PFSK-1 (cell line): ENCODE results near the gene TBPL1.

Source experiments
- POLR2AphosphoS5 ChIP-seq: IDR thresholded peaks from 2 replicates; pipeline ENCODE4 v1.6.1; 2012; ENCODE audit warnings: low read depth, mild to moderate bottlenecking, control low read depth, low read length, moderate library complexity
- SIN3A ChIP-seq: IDR thresholded peaks from 2 replicates; pipeline ENCODE4 v1.6.1; 2012; ENCODE audit warnings: mild to moderate bottlenecking, low read length, moderate library complexity, borderline replicate concordance; ENCODE audit not compliant: insufficient read depth
- TAF1 ChIP-seq: IDR thresholded peaks from 2 replicates; pipeline ENCODE4 v1.6.1; 2012; ENCODE audit warnings: low read length, control low read depth, borderline replicate concordance; ENCODE audit not compliant: insufficient read depth
- TF ChIP-seq, protein P1 (sequence below), 2 experiments: IDR thresholded peaks; 2 replicates each; pipeline versions ENCODE4 v1.6.1 to v1.8.0; 2011 to 2012; ENCODE audit warnings: low read depth in 2 of 2, low read length in 2 of 2, control low read depth in 1 of 2, inconsistent platforms in 1 of 2, mild to moderate bottlenecking in 1 of 2, moderate library complexity in 1 of 2; ENCODE audit not compliant: insufficient read depth in 1 of 2

DNA sequence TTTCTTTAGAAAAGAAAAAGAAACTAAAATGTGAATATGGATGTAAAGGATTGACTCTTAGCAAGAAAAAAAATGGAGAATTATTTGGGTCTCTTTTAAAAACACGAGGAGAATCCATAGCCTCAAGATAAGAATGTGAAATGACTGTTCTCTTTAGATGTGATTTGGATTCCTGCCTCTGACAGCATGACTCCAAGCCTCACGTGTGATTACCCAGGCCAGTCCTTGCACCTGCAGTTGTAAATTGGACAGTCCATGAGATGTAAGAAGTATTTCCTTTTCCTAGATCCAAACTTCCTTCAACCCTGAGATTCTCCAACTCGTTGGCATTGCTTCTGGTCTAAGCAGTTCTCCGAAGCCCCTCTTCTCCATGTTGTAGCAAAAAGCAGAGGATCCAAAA lies 67.5 kb downstream of the TBPL1 start:
- TF ChIP-seq POLR2AphosphoS5 (no peak), TAF1 (no peak), SIN3A (no peak)
- TF ChIP-seq, protein P1, sequence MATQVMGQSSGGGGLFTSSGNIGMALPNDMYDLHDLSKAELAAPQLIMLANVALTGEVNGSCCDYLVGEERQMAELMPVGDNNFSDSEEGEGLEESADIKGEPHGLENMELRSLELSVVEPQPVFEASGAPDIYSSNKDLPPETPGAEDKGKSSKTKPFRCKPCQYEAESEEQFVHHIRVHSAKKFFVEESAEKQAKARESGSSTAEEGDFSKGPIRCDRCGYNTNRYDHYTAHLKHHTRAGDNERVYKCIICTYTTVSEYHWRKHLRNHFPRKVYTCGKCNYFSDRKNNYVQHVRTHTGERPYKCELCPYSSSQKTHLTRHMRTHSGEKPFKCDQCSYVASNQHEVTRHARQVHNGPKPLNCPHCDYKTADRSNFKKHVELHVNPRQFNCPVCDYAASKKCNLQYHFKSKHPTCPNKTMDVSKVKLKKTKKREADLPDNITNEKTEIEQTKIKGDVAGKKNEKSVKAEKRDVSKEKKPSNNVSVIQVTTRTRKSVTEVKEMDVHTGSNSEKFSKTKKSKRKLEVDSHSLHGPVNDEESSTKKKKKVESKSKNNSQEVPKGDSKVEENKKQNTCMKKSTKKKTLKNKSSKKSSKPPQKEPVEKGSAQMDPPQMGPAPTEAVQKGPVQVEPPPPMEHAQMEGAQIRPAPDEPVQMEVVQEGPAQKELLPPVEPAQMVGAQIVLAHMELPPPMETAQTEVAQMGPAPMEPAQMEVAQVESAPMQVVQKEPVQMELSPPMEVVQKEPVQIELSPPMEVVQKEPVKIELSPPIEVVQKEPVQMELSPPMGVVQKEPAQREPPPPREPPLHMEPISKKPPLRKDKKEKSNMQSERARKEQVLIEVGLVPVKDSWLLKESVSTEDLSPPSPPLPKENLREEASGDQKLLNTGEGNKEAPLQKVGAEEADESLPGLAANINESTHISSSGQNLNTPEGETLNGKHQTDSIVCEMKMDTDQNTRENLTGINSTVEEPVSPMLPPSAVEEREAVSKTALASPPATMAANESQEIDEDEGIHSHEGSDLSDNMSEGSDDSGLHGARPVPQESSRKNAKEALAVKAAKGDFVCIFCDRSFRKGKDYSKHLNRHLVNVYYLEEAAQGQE (IDR thresholded peaks at IDR 0.05; ENCODE audit: insufficient read depth in 1 of 2, low read depth in 2 of 2, low read length in 2 of 2) = no peak
